A549 (cell line): Measurements from ENCODE around the gene GARIN1A.
"Not testable (repeated sequence)": the region's sequence is repeated elsewhere in the genome, so short reads cannot be mapped to it uniquely, and the experiment has no call there.

ENCODE experiments used
- CEBPB ChIP-seq, 2 experiments: fragments of >200 bp in 1 of 2; sonication (Bioruptor Twin) in 1 of 2; formaldehyde crosslinking in 1 of 2; IDR thresholded peaks; 2 replicates each; pipeline ENCODE4 v1.6.1; 2012 to 2016
- EP300 ChIP-seq, 2 experiments: fragments of >200 bp; sonication (Bioruptor Twin); formaldehyde crosslinking; IDR thresholded peaks; 2 replicates in 1 of 2; 3 replicates in 1 of 2; pipeline ENCODE4 v1.6.1; 2016 to 2017
- JUNB ChIP-seq: fragments of >200 bp; sonication (Bioruptor Twin); formaldehyde crosslinking; IDR thresholded peaks from 2 replicates; pipeline ENCODE4 v1.6.1; 2016
- MYC ChIP-seq: IDR thresholded peaks from 2 replicates; pipeline ENCODE4 v1.6.1; 2012; ENCODE audit warnings: mild to moderate bottlenecking, inconsistent platforms, low read length, improper control_type of control experiment, borderline replicate concordance
- NR3C1 ChIP-seq: fragments of >200 bp; sonication (Bioruptor Twin); formaldehyde crosslinking; IDR thresholded peaks from 3 replicates; pipeline ENCODE4 v1.6.1; 2017
- POLR2A ChIP-seq: IDR thresholded peaks from 2 replicates; pipeline ENCODE4 v1.6.1; 2012; ENCODE audit warnings: mild to moderate bottlenecking, low read length
- RFX5 ChIP-seq: fragments of 450-650 bp; IDR thresholded peaks from 2 replicates; pipeline ENCODE4 v1.7.1; 2014; ENCODE audit warnings: antibody characterized with exemption, mild to moderate bottlenecking, moderate library complexity
- RNF2 ChIP-seq: fragments of 200-600 bp; sonication (generic); IDR thresholded peaks from 2 replicates; pipeline ENCODE4 v1.6.1; 2016; ENCODE audit warnings: low read depth, mild to moderate bottlenecking, antibody characterized with exemption, moderate library complexity, borderline replicate concordance
- TP53 ChIP-seq: fragments of 250-450 bp; sonication (Bioruptor Pico); IDR thresholded peaks from 2 replicates; pipeline ENCODE4 v1.5.0; 2021; ENCODE audit warnings: mild to moderate bottlenecking, moderate library complexity
- TF ChIP-seq, protein P1 (sequence below): fragments of >200 bp; sonication (Bioruptor Twin); formaldehyde crosslinking; IDR thresholded peaks from 3 replicates; pipeline ENCODE4 v1.5.1; 2016
- TF ChIP-seq, protein P2 (sequence below): fragments of 450-650 bp; IDR thresholded peaks from 2 replicates; pipeline ENCODE4 v1.6.1; 2014; ENCODE audit warnings: antibody characterized with exemption

DNA sequence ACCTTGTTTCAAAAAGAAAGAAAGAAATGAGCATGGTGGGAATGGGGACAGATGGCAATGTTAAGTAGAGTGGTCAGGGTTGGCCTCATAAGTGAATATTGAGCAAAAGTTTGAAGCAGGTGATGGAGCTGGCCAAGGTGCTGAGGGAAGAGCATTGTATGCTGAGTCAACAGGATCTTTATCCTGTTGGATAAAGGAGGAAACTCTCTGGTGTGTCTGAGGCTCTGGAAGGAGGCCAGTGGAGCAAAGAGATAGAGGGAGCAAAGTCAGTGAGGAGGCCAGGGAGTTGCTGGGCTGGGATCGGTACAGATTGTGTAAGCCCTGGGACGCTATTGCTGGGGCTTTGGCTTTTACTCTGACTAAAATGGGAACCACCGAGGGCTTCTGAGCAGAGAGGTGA is 38.2 kb upstream of the GARIN1A start:
- not testable (repeated sequence) for TF ChIP-seq RNF2; TP53 (CRISPR knock-in tag); JUNB; RFX5; NR3C1; POLR2A; EP300 (IDR thresholded peaks at IDR 0.05); CEBPB (IDR thresholded peaks at IDR 0.05); MYC
- TF ChIP-seq, protein P1, sequence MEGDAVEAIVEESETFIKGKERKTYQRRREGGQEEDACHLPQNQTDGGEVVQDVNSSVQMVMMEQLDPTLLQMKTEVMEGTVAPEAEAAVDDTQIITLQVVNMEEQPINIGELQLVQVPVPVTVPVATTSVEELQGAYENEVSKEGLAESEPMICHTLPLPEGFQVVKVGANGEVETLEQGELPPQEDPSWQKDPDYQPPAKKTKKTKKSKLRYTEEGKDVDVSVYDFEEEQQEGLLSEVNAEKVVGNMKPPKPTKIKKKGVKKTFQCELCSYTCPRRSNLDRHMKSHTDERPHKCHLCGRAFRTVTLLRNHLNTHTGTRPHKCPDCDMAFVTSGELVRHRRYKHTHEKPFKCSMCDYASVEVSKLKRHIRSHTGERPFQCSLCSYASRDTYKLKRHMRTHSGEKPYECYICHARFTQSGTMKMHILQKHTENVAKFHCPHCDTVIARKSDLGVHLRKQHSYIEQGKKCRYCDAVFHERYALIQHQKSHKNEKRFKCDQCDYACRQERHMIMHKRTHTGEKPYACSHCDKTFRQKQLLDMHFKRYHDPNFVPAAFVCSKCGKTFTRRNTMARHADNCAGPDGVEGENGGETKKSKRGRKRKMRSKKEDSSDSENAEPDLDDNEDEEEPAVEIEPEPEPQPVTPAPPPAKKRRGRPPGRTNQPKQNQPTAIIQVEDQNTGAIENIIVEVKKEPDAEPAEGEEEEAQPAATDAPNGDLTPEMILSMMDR = not testable (repeated sequence)
- TF ChIP-seq, protein P2, sequence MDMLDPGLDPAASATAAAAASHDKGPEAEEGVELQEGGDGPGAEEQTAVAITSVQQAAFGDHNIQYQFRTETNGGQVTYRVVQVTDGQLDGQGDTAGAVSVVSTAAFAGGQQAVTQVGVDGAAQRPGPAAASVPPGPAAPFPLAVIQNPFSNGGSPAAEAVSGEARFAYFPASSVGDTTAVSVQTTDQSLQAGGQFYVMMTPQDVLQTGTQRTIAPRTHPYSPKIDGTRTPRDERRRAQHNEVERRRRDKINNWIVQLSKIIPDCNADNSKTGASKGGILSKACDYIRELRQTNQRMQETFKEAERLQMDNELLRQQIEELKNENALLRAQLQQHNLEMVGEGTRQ = not testable (repeated sequence)
